Activated CD4-positive, CD25-positive, alpha-beta regulatory T cell treated with anti-CD3 and anti-CD28 coated beads, Interleukin-2, amount 50 U/mL, for 72 hours (primary cell): ENCODE results near the gene PPP1R36.

ENCODE experiments used
- DNase-seq: peaks from one replicate; pipeline ENCODE4 v3.0.0; 2021

The PPP1R36 gene

DNA sequence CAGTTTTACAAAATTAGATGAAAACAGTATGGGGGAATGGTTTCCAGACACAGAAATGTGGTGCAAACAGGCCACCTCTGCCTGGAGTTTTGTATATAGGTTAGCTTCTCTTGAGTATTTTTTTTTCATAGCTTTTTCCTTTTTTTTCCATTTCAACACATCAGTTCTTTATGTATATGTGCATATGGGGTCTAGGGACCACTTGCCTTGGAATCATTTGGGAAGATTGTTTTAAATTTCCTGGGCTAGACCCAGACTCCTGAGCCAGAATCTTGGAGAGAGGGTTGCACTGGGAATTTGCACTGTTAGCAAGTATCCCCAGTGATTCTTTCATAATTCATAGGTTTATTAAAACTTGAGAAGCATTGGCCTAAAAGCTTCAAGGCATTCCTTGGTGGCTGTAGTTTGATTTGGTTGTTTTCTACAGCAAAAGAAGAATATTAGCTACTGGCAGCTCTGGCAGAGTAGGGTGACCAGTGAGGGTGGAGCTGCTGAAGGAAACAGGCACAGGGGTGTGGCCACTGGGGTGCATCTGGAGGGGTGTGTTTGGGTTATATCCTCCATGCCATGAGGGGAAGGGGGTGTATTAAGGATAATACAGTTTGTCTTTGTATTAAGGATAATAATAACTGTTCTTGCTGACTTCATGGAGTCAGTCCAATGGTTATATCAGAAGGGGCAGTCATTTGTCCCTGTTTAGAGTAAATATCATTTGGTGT, 22.8 kb downstream of the PPP1R36 start:
- DNase-seq = no peak

- no peak for DNase-seq
Measured at GRCh38 chr14:64573109-64573508, 23.3 kb downstream of the PPP1R36 start.

- no peak for DNase-seq
Measured at GRCh38 chr14:64574371-64575107, 24.8 kb downstream of the PPP1R36 start.

DNA sequence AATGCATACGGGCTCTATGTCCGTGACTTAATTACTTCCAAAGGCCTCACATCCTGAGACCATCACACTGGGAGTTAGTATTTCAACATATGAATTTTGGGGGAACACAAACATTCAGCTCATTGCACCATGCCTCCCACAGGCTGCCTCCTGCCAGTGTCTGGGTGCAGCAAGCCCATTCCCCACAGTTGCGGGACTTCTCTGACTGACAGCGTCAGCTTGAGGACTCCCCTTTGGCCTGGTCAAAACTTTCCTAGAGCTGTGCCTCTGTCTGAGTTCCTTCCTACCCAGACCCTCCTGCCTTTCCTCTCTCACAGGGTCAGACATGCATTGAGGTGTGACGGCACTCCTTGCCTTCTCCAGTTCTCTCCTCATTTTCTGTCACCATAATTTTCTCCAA, 27.4 kb downstream of the PPP1R36 start:
- no peak for DNase-seq

DNA sequence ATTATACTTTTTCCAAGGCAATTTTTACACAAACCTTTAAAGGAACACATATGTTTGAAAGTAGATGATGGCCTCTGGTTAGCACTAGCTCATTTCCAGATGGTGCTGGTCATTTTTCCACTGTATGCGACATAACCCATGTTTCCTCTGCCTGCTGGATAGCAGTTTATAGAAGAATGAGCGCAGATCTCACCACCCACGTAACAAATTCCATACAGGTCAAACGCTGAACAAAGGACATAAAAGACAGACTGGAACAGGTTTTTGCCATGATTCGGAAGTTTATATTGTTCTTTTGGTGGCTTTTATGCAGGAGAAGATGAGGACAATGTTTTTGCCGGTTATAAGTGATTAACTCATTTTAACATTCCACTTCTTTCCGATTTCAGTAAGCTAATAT, 30.7 kb downstream of the PPP1R36 start:
- no peak for DNase-seq

DNA sequence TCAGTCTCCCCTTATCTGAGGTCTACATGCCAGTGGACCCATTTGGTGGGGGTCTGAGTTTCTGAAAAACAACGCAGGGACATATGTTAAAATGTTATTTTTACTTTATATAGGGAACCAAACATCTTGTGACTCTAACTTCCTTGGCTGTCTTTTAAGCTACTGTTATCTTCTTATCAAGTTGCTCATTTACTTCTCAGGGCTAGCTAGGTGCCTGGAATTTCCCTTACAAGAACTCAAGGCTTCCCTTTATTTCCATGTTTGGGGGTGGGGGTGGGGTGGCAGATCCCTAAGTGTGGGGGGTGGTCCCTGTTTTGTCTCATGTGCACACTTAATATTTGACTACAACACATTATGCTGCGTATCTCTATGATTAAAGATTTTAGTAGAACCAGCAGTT, 31.6 kb downstream of the PPP1R36 start:
- DNase-seq = no peak

DNA sequence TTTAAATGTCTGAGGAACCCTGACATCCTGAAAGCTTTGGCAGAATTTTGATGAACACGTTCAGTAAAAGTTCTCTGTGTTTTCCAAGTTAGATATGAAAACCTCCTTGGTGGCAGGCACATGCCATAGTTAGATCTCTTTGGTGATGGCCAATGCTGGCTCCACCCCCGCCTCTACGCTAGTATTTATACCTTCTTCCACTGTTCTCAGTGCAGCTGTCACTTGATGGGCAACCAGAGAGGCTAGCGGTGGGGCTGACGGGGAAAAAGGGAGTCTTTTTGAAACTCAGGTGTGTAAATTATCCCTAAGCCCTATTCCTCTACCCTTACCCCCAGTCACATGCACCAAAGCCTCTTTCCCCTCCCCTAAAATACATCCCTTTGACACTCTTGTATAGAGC, 32.1 kb downstream of the PPP1R36 start:
- no peak for DNase-seq

DNA sequence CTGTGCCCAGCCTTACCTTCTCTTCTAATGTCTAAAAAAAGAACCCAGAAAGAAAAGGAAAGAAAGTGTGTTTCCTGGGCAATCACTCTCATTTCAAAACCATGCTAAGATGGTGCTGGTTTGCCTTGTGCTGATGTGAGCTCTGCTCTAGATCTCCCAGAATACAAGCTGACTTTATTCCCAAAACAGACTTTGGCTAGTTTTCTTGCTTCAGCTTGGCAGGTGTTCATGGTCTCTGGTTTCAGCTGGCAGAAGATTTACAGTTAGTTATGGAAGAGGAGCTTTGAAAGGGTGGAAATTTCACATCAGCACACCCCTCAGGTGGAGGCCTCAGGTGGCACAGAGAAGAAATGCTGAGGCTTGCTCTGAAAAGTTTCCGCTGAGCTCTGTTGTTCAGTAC, 34.4 kb downstream of the PPP1R36 start:
- DNase-seq = no peak

- no peak for DNase-seq
Measured at GRCh38 chr14:64591809-64592208, 42.0 kb downstream of the PPP1R36 start.

GRCh38 chr14:64594438-64594837, 44.7 kb downstream of the PPP1R36 start:
- DNase-seq = no peak

DNA sequence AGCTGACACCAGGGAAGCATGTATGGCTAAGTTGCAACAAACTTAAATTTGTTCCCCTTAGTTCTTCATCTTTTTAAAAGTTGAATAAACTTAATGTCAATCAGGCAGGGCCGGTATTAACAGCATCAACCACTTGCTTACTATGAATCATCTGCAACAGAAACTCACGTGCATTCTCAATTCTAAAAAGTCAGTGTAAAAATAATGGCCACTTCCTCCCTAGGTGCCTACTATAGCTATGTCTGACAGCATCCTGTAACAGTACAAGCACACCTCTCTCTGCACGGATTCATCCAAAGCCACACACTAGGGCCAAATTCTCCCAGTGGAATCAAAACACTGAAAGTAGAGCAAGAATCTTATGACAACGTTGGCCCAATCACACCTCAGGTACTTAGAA, 48.6 kb downstream of the PPP1R36 start:
- DNase-seq = no peak

- no peak for DNase-seq
Measured at GRCh38 chr14:64601571-64601970, 51.8 kb downstream of the PPP1R36 start.

DNA sequence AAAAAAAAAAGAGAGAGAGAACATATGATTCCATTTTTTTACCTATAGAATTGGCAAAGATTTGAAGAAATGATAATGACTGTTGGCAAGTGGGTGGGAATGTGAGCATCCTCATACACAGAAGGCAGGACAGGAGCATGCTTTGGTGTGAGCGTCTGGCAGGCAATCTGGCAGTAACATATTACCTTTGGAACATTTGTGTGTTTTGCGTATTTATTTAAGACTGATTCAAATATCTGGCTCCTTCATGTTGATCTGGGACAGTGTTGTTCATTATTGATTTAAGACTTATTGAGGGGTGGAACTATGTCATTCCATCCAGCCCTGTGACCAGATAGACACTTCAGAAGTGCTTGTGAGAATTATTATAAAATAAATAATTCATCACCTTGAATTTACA, 53.1 kb downstream of the PPP1R36 start:
- DNase-seq = no peak

DNA sequence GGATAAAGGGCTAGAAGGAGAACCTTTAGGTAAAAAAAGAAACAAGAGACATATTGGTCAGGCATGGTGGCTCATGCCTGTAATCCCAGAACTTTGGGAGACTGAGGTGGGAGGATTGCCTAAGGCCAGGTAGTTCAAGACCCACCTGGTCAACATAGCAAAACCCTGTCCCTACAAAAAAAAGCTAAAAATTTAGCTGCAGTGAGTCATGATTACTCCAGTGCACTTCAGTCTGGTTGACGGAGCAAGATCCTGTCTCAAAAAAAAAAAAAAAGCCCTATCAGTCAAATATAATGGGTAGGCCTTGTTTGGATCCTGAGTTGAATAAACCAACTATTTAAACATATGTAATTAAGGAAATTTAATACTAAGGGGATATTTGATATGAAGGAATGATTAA, 54.2 kb downstream of the PPP1R36 start:
- no peak for DNase-seq

GRCh38 chr14:64604881-64605280, 55.1 kb downstream of the PPP1R36 start:
- DNase-seq = no peak

DNA sequence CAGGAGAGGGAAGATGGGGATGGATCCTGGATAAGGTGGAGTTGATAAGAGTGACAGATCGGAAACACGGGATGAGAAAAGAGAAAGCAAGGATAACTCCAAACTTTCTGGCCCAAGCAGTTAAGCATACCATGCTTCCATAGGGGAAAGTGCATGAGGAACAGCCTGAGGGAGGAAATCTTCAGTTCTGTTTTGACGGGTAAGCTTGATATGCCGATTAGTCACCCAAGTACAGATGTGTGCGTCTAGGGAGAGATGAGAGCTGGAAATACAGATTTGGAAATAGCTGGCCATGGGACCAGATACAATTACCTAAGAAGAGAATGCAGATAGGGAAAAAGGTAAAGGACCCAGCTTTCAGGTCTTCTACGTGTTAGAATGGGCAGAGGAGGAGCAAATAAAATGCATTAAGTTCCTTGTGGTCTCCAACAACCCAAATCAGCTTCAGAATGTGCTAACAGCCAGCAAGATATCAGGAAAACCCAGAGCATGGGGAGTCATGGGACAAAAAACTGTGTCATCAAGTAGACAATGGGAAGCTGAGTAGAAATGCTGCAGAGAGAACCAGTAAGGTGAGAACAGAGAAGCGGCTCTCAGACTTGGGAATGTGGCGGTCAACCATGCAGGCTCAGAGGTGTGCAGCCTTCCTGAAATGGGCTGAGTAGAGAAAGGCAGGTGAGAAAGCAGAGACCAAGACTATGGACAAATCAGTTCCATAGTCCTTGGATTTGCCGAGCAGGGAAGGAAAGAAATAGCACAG, 56.3 kb downstream of the PPP1R36 start:
- DNase-seq = no peak

GRCh38 chr14:64610049-64610746, 60.4 kb downstream of the PPP1R36 start:
- DNase-seq = no peak

DNA sequence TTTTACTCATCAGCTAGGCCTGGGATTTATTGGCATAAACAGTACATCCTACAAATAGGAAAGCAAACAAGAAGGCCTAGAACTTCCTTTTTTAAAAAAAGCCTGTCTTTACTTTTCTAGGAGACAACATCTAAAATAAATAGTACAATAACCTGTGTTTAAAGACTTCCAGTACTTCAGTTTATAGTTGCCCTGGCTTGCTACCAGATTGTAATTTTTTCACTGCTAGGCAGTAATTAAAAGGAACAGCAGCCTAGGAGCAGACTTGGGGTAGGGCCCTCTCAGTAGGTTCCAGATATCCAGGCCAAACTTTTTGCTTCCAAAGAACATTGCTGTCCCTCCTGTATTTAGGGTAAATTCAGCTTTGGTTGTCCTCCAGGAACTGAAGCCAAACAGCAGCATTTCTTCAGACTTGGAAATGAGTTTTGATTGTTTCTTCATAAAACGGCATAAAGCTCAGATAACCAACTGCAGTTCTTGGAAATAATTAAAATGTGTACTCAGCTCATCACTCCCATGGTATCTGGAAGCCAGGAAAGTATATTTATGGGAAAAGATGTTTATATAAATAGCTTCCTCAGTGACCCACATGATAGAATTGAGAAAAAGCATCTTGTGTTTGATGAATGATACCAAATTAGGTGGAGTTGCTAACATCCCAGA, 61.7 kb downstream of the PPP1R36 start:
- no peak for DNase-seq

GRCh38 chr14:64612021-64612380, 62.2 kb downstream of the PPP1R36 start:
- DNase-seq = no peak

DNA sequence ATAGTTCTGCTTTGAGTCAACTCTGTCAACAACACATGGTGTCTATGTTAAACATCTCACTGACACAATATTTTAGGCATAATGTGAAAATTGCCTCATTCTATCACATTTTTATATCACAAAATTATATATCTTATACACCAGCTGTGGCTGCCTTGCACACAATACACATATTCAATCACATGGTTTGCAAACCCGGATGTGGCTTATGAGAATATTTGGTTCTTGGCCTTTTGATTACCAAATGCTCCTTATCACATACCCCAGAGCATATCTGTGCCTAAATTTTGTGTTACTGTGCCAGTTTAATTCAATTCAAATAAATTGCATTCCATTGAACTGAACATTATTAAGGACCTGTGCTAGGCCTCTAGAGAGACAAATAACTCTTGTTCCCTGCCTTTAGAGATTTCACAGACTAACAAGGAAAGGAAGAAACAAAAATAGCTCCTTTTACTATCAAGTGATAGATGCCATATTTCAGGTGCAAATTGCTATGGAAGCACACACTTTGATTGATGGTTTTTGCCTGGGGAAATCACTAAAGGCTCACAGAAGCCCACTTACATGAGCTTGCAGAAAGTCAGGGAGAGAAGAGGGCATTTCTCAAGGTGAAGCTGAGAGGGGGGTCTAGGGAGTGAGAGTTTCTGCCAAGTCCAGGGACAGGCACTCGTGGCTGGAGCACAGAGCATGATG, 63.4 kb downstream of the PPP1R36 start:
- DNase-seq = no peak

GRCh38 chr14:64614166-64614565, 64.4 kb downstream of the PPP1R36 start:
- DNase-seq = no peak

DNA sequence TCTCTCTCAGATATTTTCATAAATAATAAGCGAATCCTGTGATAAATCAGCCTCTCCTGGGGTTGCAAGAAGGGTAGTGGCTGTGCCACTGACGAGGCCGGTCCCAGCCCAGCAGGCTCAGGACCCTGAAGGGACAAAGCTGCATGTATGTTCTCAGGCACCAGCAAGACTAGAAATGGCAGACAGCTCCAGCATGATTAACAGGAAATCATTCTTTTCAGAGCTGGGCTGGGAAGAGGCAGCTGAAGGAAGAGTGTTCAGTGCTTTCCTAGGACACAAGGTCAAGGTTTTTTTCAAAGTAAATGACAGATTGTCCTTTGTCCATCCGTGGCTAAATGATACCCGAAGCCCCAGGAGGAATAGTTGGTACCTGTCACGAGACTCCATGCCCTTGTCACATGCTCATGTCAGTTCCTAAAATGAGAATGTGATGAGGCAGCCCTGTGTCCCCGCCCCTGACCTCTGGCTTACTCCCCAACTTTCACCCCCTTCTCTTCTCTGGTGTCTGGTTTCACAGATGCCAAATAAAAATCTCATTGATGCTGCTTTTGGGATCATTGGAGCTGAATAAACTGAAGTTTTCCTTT, 65.1 kb downstream of the PPP1R36 start:
- DNase-seq = no peak
